Spinal cord (tissue), 10 donors: Measurements from ENCODE around the gene XPO1. TPM values are rescaled to one million over a fixed set of nuclear protein-coding genes. Genes with fewer than 3 reads are reported as not detected.
"Not testable (repeated sequence)": the region's sequence is repeated elsewhere in the genome, so short reads cannot be mapped to it uniquely, and the experiment has no call there.

Experiments used
- DNase-seq, 6 donors: peaks; one replicate each; pipeline versions ENCODE4 v3.0.0 to v3.0.0-alpha.2; 2013 to 2015; ENCODE audit warnings: low spot score in 6 of 6, low read depth in 4 of 6
- H3K27ac ChIP-seq: one replicate; pipeline ENCODE4 v1.5.1; 2013; ENCODE audit warnings: low read depth, low read length, control low read depth
- H3K27me3 ChIP-seq: one replicate; pipeline ENCODE4 v1.6.1; 2013; ENCODE audit warnings: low read length; ENCODE audit not compliant: control insufficient read depth, insufficient read depth
- H3K36me3 ChIP-seq: one replicate; pipeline ENCODE4 v1.6.1; 2013; ENCODE audit warnings: low read length; ENCODE audit not compliant: control insufficient read depth, insufficient read depth
- H3K4me1 ChIP-seq: one replicate; pipeline ENCODE4 v1.6.1; 2013; ENCODE audit warnings: low read length; ENCODE audit not compliant: control insufficient read depth, insufficient read depth
- H3K4me3 ChIP-seq: one replicate; pipeline ENCODE4 v1.5.1; 2013; ENCODE audit warnings: low read depth, low read length, control low read depth
- H3K9me3 ChIP-seq: one replicate; pipeline ENCODE4 v1.6.1; 2013; ENCODE audit warnings: low read length; ENCODE audit not compliant: control insufficient read depth, insufficient read depth
- WGBS: methylation state at CpG from one replicate; pipeline ENCODE4 v1.1.5; 2013; ENCODE audit warnings: missing lambda C conversion rate; ENCODE audit not compliant: insufficient coverage; 5-methylcytosine and 5-hydroxymethylcytosine counted together
- long read RNA-seq, 4 donors: transcript quantifications; one replicate each; lab custom pipeline, GENCODE V29; 2026
- polyA plus RNA-seq, 2 donors: library from polyadenylated mRNA; unstranded; fragments of 120-200 nt; gene quantifications; one replicate each; pipeline ENCODE4 v1.2.1, GENCODE V29; 2013; ENCODE audit not compliant: insufficient read length in 2 of 2
- total RNA-seq, 2 donors: library from RNA; depleted of rRNA in 1 of 2; stranded (reverse); fragments of 120-200 nt in 1 of 2; fragments of >200 nt in 1 of 2; gene quantifications; one replicate each; pipeline versions ENCODE4 v1.2.3 to v1.2.4, GENCODE V29; 2013 to 2014
- donor health status: healthy.

The XPO1 gene
- 100 to 1,000 TPM; 195 to 494 TPM for total RNA-seq
- polyA plus RNA-seq = 100 to 1,000 TPM; 152 to 168 TPM
- long read RNA-seq, donor 1, full-length matches to known transcripts = 4 of 30 reads
- long read RNA-seq, donor 1, partial matches to known transcripts = 26 of 30 reads
- long read RNA-seq, donor 1, other reads (novel, unspliced or antisense) = 0 of 30 reads
- long read RNA-seq, donor 2, full-length matches to known transcripts = 4 of 9 reads
- long read RNA-seq, donor 2, partial matches to known transcripts = 5 of 9 reads
- long read RNA-seq, donor 2, other reads (novel, unspliced or antisense) = 0 of 9 reads
- long read RNA-seq, donor 3, full-length matches to known transcripts = 6 of 12 reads
- long read RNA-seq, donor 3, partial matches to known transcripts = 6 of 12 reads
- long read RNA-seq, donor 3, other reads (novel, unspliced or antisense) = 0 of 12 reads
- long read RNA-seq, donor 4, full-length matches to known transcripts = 14 of 73 reads
- long read RNA-seq, donor 4, partial matches to known transcripts = 59 of 73 reads
- long read RNA-seq, donor 4, other reads (novel, unspliced or antisense) = 0 of 73 reads

GRCh38 chr2:61538200-61538919 is at the start of gene XPO1:
TSS of gene XPO1 (minus strand) at chr2:61538356. CDS start at chr2:61533897, 4,459 bp downstream.
- no peaks in the 10 kb centered on the region for H3K27me3 ChIP-seq
- H3K27ac ChIP-seq = peak within 1 kb of the TSS; percentile 99
- peak within 1 kb of the TSS; percentile 90 for H3K4me3 ChIP-seq
- H3K9me3 ChIP-seq = no peaks in the 10 kb centered on the region
- H3K36me3 ChIP-seq = no peaks in the 10 kb centered on the region
- peaks cover 9% of the 10 kb centered on the region for H3K4me1 ChIP-seq
- WGBS = under 1% methylated on average over 52 of the region's 65 CpGs
- peak; percentile 98 to 100 (median 100) for DNase-seq

GRCh38 chr2:61586928-61587327 is 48.8 kb upstream of the XPO1 start:
- not testable (repeated sequence) for H3K27ac ChIP-seq, H3K27me3 ChIP-seq, H3K36me3 ChIP-seq, H3K4me3 ChIP-seq, H3K4me1 ChIP-seq, DNase-seq, H3K9me3 ChIP-seq
- 50% methylated on average over 1 of the region's 5 CpGs for WGBS

DNA sequence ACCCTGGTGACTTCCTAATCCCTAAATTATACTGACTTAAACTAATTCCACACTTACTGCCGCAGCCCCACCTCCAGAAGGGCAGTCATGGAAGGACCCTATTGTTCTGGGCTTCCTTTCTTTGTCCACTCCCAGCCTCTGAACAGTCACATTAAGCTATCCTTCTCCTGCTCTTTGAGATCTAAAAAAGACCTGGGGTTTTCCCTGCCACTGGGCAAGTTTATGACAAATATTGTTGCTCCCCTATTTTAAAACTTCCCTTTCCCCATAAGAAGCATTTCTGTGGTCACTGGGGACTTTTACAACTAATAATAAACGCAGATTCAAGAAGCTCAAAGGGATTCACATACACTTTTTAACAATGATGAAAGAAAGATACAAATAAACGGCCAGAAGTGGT is 47.2 kb upstream of the XPO1 start:
- Histone ChIP-seq H3K9me3 (no peaks in the 10 kb centered on the region), H3K27me3 (no peaks in the 10 kb centered on the region), H3K4me3 (no peak overlapping the region), H3K36me3 (no peaks in the 10 kb centered on the region), H3K4me1 (no peaks in the 10 kb centered on the region), H3K27ac (no peak overlapping the region)
- DNase-seq = no peak
- 37% methylated on average over 2 of the region's 3 CpGs for WGBS

GRCh38 chr2:61584368-61584767 is 46.2 kb upstream of the XPO1 start:
- not testable (repeated sequence) for H3K27me3 ChIP-seq, H3K36me3 ChIP-seq, H3K4me1 ChIP-seq, H3K9me3 ChIP-seq, H3K4me3 ChIP-seq, H3K27ac ChIP-seq, DNase-seq
- WGBS = 89% methylated on average over 1 of the region's 9 CpGs

DNA sequence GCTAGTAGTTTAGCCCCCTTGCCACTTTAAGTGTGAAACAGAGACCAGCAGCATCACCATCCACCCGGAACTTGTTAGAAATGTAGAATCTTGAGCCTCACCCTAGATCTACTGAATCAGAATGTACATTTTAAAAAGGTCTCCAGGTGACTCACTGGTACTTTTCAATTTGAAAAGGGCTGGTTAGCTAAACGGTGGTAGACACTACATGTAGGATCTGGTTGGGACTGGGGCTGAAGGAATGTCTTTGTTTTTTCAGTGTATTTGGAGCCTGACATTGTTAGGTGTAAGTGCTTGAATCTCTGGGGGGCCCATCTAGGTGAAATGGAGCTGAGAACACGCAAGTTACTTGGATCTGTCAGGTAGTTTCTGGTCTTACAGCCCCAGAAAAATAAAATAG is 44.0 kb upstream of the XPO1 start:
- no peaks in the 10 kb centered on the region for H3K36me3 ChIP-seq
- 9% methylated on average over 1 of the region's 3 CpGs for WGBS
- H3K27me3 ChIP-seq = no peaks in the 10 kb centered on the region
- H3K9me3 ChIP-seq = no peaks in the 10 kb centered on the region
- DNase-seq = peak in 1 of 6 donors; percentile 3
- no peak overlapping the region for H3K27ac ChIP-seq
- H3K4me1 ChIP-seq = no peaks in the 10 kb centered on the region
- H3K4me3 ChIP-seq = no peak overlapping the region

- no peak overlapping the region for H3K27ac ChIP-seq
- no CpG with 5 or more reads among the region's 1 CpG for WGBS
- DNase-seq = no peak
- H3K36me3 ChIP-seq = no peaks in the 10 kb centered on the region
- H3K4me1 ChIP-seq = no peaks in the 10 kb centered on the region
- H3K27me3 ChIP-seq = no peaks in the 10 kb centered on the region
- H3K9me3 ChIP-seq = no peaks in the 10 kb centered on the region
- no peak overlapping the region for H3K4me3 ChIP-seq
Measured at GRCh38 chr2:61581716-61582115, 43.6 kb upstream of the XPO1 start.

- Histone ChIP-seq H3K4me3 (no peak overlapping the region), H3K36me3 (no peaks in the 10 kb centered on the region), H3K4me1 (no peaks in the 10 kb centered on the region), H3K27me3 (no peaks in the 10 kb centered on the region), H3K9me3 (no peaks in the 10 kb centered on the region), H3K27ac (no peak overlapping the region)
- 11% methylated on average over 1 of the region's 3 CpGs for WGBS
- no peak for DNase-seq
Measured at GRCh38 chr2:61575447-61575859, 37.3 kb upstream of the XPO1 start.

DNA sequence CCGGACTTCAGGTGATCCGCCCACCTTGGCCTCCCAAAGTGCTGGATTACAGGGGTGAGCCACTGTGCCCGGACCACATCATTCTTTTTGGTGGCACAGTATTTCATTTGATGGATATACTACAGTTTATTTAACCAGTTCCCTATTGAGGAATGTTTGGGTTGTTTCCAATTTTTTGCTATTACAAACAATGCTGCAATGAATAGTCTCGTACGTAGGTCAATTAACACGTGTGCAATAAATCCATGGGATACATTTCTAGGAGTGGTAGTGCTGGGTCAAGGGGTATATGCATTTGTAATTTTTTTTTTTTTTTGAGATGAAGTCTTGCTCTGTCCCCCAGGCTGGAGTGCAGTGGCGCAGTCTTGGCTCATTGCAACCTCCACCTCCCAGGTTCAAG is 28.4 kb upstream of the XPO1 start:
- Histone ChIP-seq H3K4me3 (no peak overlapping the region), H3K4me1 (no peaks in the 10 kb centered on the region), H3K36me3 (no peaks in the 10 kb centered on the region), H3K9me3 (no peaks in the 10 kb centered on the region), H3K27me3 (no peaks in the 10 kb centered on the region), H3K27ac (no peak overlapping the region)
- 100% methylated on average over 2 of the region's 7 CpGs for WGBS
- DNase-seq = no peak

GRCh38 chr2:61562615-61563014 is 24.5 kb upstream of the XPO1 start:
- H3K27me3 ChIP-seq = no peaks in the 10 kb centered on the region
- no peak overlapping the region for H3K4me3 ChIP-seq
- DNase-seq = no peak
- WGBS = 100% methylated on average over 1 of the region's 2 CpGs
- no peaks in the 10 kb centered on the region for H3K9me3 ChIP-seq
- no peak overlapping the region for H3K27ac ChIP-seq
- no peaks in the 10 kb centered on the region for H3K4me1 ChIP-seq
- no peaks in the 10 kb centered on the region for H3K36me3 ChIP-seq
